H9 (cell line): ENCODE results near the gene TM7SF3. TPM values are rescaled to one million over a fixed set of nuclear protein-coding genes. Genes with fewer than 3 reads are reported as not detected.

Source experiments
- DNase-seq: peaks from one replicate; pipeline ENCODE4 v3.0.0-alpha.2; 2017
- H2AFZ ChIP-seq: one replicate; pipeline ENCODE4 v1.6.1; 2013; ENCODE audit warnings: mild to moderate bottlenecking, low read length, control low read depth, moderate library complexity
- H2AK5ac ChIP-seq: 2 replicates; pipeline ENCODE4 v1.6.1; 2013; ENCODE audit warnings: low read length, control low read depth, mixed read lengths; ENCODE audit not compliant: insufficient read length
- H2BK120ac ChIP-seq: one replicate; pipeline ENCODE4 v1.6.1; 2013; ENCODE audit warnings: low read depth, mild to moderate bottlenecking, low read length, control low read depth, inconsistent platforms; ENCODE audit not compliant: poor library complexity, severe bottlenecking
- H2BK12ac ChIP-seq: 2 replicates; pipeline ENCODE4 v1.6.1; 2013; ENCODE audit warnings: low read length, control low read depth, mixed read lengths, low read depth; ENCODE audit not compliant: insufficient read length
- H2BK15ac ChIP-seq: 2 replicates; pipeline ENCODE4 v1.6.1; 2013; ENCODE audit warnings: low read depth, low read length, control low read depth
- H2BK20ac ChIP-seq: one replicate; pipeline ENCODE4 v1.6.1; 2013; ENCODE audit warnings: low read depth, mild to moderate bottlenecking, low read length, control low read depth, inconsistent platforms; ENCODE audit not compliant: poor library complexity, severe bottlenecking
- H2BK5ac ChIP-seq: 2 replicates; pipeline ENCODE4 v1.6.1; 2013; ENCODE audit warnings: low read length, control low read depth, mixed read lengths; ENCODE audit not compliant: insufficient read length
- H3K14ac ChIP-seq: 2 replicates; pipeline ENCODE4 v1.6.1; 2013; ENCODE audit warnings: low read length, control low read depth; ENCODE audit not compliant: insufficient read depth
- H3K18ac ChIP-seq: 2 replicates; pipeline ENCODE4 v1.6.1; 2013; ENCODE audit warnings: low read depth, mild to moderate bottlenecking, mixed read lengths, low read length, control low read depth; ENCODE audit not compliant: insufficient read length
- H3K23ac ChIP-seq: 2 replicates; pipeline ENCODE4 v1.6.1; 2013; ENCODE audit warnings: low read length, control low read depth, mixed read lengths, low read depth; ENCODE audit not compliant: insufficient read length
- H3K23me2 ChIP-seq: 2 replicates; pipeline ENCODE4 v1.6.1; 2013; ENCODE audit warnings: low read depth, mild to moderate bottlenecking, mixed read lengths, low read length, control low read depth; ENCODE audit not compliant: insufficient read length, poor library complexity, severe bottlenecking
- H3K27ac ChIP-seq: 2 replicates; pipeline ENCODE4 v1.5.1; 2013; ENCODE audit warnings: low read length, control low read depth, mixed read lengths, low read depth; ENCODE audit not compliant: insufficient read length
- H3K27me3 ChIP-seq: 2 replicates; pipeline ENCODE4 v1.6.1; 2013; ENCODE audit warnings: low read length, control low read depth, inconsistent platforms; ENCODE audit not compliant: insufficient read depth
- H3K4ac ChIP-seq: 2 replicates; pipeline ENCODE4 v1.6.1; 2013; ENCODE audit warnings: low read depth, mild to moderate bottlenecking, control low read depth, inconsistent platforms, low read length, moderate library complexity
- H3K4me1 ChIP-seq: 2 replicates; pipeline ENCODE4 v1.6.1; 2013; ENCODE audit warnings: low read length, control low read depth, inconsistent platforms; ENCODE audit not compliant: insufficient read depth
- H3K4me2 ChIP-seq: 2 replicates; pipeline ENCODE4 v1.6.1; 2013; ENCODE audit warnings: low read length, control low read depth, mixed read lengths; ENCODE audit not compliant: insufficient read length, insufficient read depth
- H3K56ac ChIP-seq: 2 replicates; pipeline ENCODE4 v1.6.1; 2013; ENCODE audit warnings: low read depth, mild to moderate bottlenecking, mixed read lengths, low read length, control low read depth; ENCODE audit not compliant: insufficient read length
- H3K79me1 ChIP-seq: 2 replicates; pipeline ENCODE4 v1.6.1; 2013; ENCODE audit warnings: low read depth, mild to moderate bottlenecking, moderate library complexity, low read length, control low read depth, inconsistent platforms; ENCODE audit not compliant: insufficient read depth, poor library complexity, severe bottlenecking
- H3K79me2 ChIP-seq: 2 replicates; pipeline ENCODE4 v1.6.1; 2013; ENCODE audit warnings: low read length, control low read depth, inconsistent platforms; ENCODE audit not compliant: insufficient read depth
- H3K9ac ChIP-seq: 2 replicates; pipeline ENCODE4 v1.6.1; 2013; ENCODE audit warnings: low read length, control low read depth, mixed read lengths; ENCODE audit not compliant: insufficient read length; ENCODE audit errors: extremely low read depth
- H3K9me3 ChIP-seq: one replicate; pipeline ENCODE4 v1.6.1; 2013; ENCODE audit warnings: low read depth, low read length, inconsistent platforms; ENCODE audit not compliant: control insufficient read depth
- H3T11ph ChIP-seq: one replicate; pipeline ENCODE4 v1.6.1; 2013; ENCODE audit warnings: mild to moderate bottlenecking, low read length, control low read depth, inconsistent platforms
- H4K20me1 ChIP-seq: one replicate; pipeline ENCODE4 v1.6.1; 2013; ENCODE audit not compliant: control insufficient read depth, insufficient read length, insufficient read depth
- H4K5ac ChIP-seq: 2 replicates; pipeline ENCODE4 v1.6.1; 2013; ENCODE audit warnings: low read depth, mild to moderate bottlenecking, mixed read lengths, low read length, control low read depth; ENCODE audit not compliant: insufficient read length
- H4K8ac ChIP-seq: replicated peaks from 2 replicates; pipeline ENCODE4 v1.6.1; 2013; ENCODE audit warnings: low read length, control low read depth, mixed read lengths, low read depth; ENCODE audit not compliant: insufficient read length
- H4K91ac ChIP-seq: 2 replicates; pipeline ENCODE4 v1.6.1; 2013; ENCODE audit warnings: low read depth, mild to moderate bottlenecking, moderate library complexity, mixed read lengths, low read length, control low read depth; ENCODE audit not compliant: insufficient read length
- H3K27ac Mint-ChIP-seq, 3 experiments: 2 replicates in 2 of 3; 3 replicates in 1 of 3; pipeline ENCODE4 v1.8.0; 2020 to 2021; ENCODE audit warnings: mixed read lengths in 3 of 3, mild to moderate bottlenecking in 1 of 3, moderate library complexity in 1 of 3
- H3K27me3 Mint-ChIP-seq: 2 replicates; pipeline ENCODE4 v1.8.0; 2021; ENCODE audit warnings: low read depth, mild to moderate bottlenecking, moderate library complexity, mixed read lengths
- H3K36me3 Mint-ChIP-seq, 3 experiments: 2 replicates in 2 of 3; 3 replicates in 1 of 3; pipeline ENCODE4 v1.8.0; 2020 to 2021; ENCODE audit warnings: low read depth in 3 of 3, mixed read lengths in 3 of 3; ENCODE audit not compliant: insufficient read depth in 1 of 3
- H3K4me1 Mint-ChIP-seq, 2 experiments: 2 replicates each; pipeline ENCODE4 v1.8.0; 2020; ENCODE audit warnings: mixed read lengths in 2 of 2
- H3K4me3 Mint-ChIP-seq, 2 experiments: 2 replicates in 1 of 2; 3 replicates in 1 of 2; pipeline ENCODE4 v1.8.0; 2020 to 2021; ENCODE audit warnings: mild to moderate bottlenecking in 2 of 2, mixed read lengths in 2 of 2, moderate library complexity in 1 of 2
- H3K9me3 Mint-ChIP-seq, 2 experiments: 2 replicates in 1 of 2; 3 replicates in 1 of 2; pipeline ENCODE4 v1.8.0; 2020; ENCODE audit warnings: mild to moderate bottlenecking in 2 of 2, mixed read lengths in 2 of 2, moderate library complexity in 1 of 2
- CTCF ChIP-seq: fragments of 200-600 bp; sonication (generic); conservative IDR thresholded peaks from 3 replicates; pipeline ENCODE4 v1.8.0; 2021; ENCODE audit warnings: antibody characterized with exemption, mild to moderate bottlenecking
- WGBS: extraction: QIAGEN DNeasy Blood & Tissue Kit; methylation state at CpG from one replicate; pipeline ENCODE4 v1.1.7; 2013; ENCODE audit warnings: missing lambda C conversion rate, low lambda C conversion rate, mixed read lengths; ENCODE audit not compliant: insufficient read length; ENCODE audit errors: extremely low coverage; 5-methylcytosine and 5-hydroxymethylcytosine counted together
- total RNA-seq: library from RNA; stranded (reverse); gene quantifications from 2 replicates; pipeline ENCODE4 v1.2.1, GENCODE V29; 2021

TM7SF3 gene
- total RNA-seq, 1 experiment from 2014 or later, result 74.9 TPM

- peaks cover 2% of the 10 kb centered on the region; the same call in 1 of the 2 replicates for H3K4me1 ChIP-seq
- H3K27me3 ChIP-seq, result no peaks in the 10 kb centered on the region
- H3K79me1 ChIP-seq, result peaks cover 4% of the 10 kb centered on the region
- H3K79me2 ChIP-seq, result peaks cover 10% of the 10 kb centered on the region; the same call in 1 of the 2 replicates
- H2BK15ac ChIP-seq, result no peak overlapping the region
- H3K9ac ChIP-seq, result no peak overlapping the region
- no peaks in the 10 kb centered on the region for H3K27me3 Mint-ChIP-seq
- no peak for DNase-seq
- H2BK5ac ChIP-seq, result no peak overlapping the region
- peak overlapping the region; percentile 85 for H3K4me2 ChIP-seq
- peak overlapping the region; percentile 93 to 95; a peak in 3 of 5 replicates for H3K4me3 Mint-ChIP-seq
- no peaks in the 10 kb centered on the region for H4K20me1 ChIP-seq
- no peak for TF ChIP-seq CTCF
- no peak overlapping the region for H2BK12ac ChIP-seq
- H2AK5ac ChIP-seq, result no peak overlapping the region
- no peak overlapping the region for H3K23ac ChIP-seq
- H4K91ac ChIP-seq, result no peak overlapping the region
- no peaks in the 10 kb centered on the region for H3K23me2 ChIP-seq
- H2AFZ ChIP-seq, result no peak overlapping the region
- H4K8ac ChIP-seq, result no peak overlapping the region
- peaks cover 0 to 5% (median 0%) of the 10 kb centered on the region in 3 experiments; a peak in 1 of 7 replicates for H3K36me3 Mint-ChIP-seq
- no peak overlapping the region for H2BK20ac ChIP-seq
- no peak overlapping the region for H3T11ph ChIP-seq
- no peak overlapping the region for H3K14ac ChIP-seq
- no peak overlapping the region for H3K56ac ChIP-seq
- peaks cover 39 to 46% of the 10 kb centered on the region in 2 experiments for H3K4me1 Mint-ChIP-seq
- H3K27ac ChIP-seq, result no peak overlapping the region
- no peak overlapping the region for H4K5ac ChIP-seq
- H2BK120ac ChIP-seq, result no peak overlapping the region
- H3K9me3 Mint-ChIP-seq, result no peaks in the 10 kb centered on the region
- no peak overlapping the region for H3K18ac ChIP-seq
- no peak overlapping the region for H3K4ac ChIP-seq
- no CpG with 5 or more reads among the region's 5 CpGs for WGBS
- no peak overlapping the region for H3K27ac Mint-ChIP-seq
- H3K9me3 ChIP-seq, result no peaks in the 10 kb centered on the region
These were observed 1.3 kb downstream of the TM7SF3 start for GRCh38 chr12:27012982-27013255.
